ENCODE results near the gene SLC4A1AP. TPM values are rescaled to one million over a fixed set of nuclear protein-coding genes. Genes with fewer than 3 reads are reported as not detected.
A peak's percentile ranks its signal among the peaks of the same experiment; 100 is the strongest.

SLC4A1AP gene
- total and polyA plus RNA-seq, 9 of the 15 experiments (the other 6 are each of a cell fraction or from before 2014, with no cell fraction given), result 8.1 to 40.5 (median 35.3) TPM

GRCh38 chr2:27727257-27727656, 63.6 kb downstream of the SLC4A1AP start:
- Histone ChIP-seq H3K9ac (ENCODE audit: insufficient read depth in 1 of 2, low read depth in 2 of 2, low read length in 2 of 2) (no peak overlapping the region), H4K20me1 (replicated peaks; ENCODE audit: control insufficient read depth, insufficient read depth, low read length) (no peaks in the 10 kb centered on the region), H3K4me3 (no peak overlapping the region), H3K4me2 (ENCODE audit: insufficient read depth, low read length) (peak overlapping the region; percentile 25; the same call in 1 of the 2 replicates), H2AFZ (ENCODE audit: low read depth, low read length) (peak overlapping the region; percentile 82), H3K27me3 (ENCODE audit: control insufficient read depth in 2 of 2, insufficient read depth in 2 of 2, low read length in 2 of 2) (no peaks in the 10 kb centered on the region), H3K36me3 (ENCODE audit: control insufficient read depth, insufficient read depth, low read length) (no peaks in the 10 kb centered on the region), H3K27ac (ENCODE audit: extremely low read depth, low read depth, low read length) (no peak overlapping the region), H3K4me1 (replicated peaks in 1 of 2; ENCODE audit: control insufficient read depth in 2 of 2, insufficient read depth in 2 of 2, low read length in 2 of 2) (peaks cover 0 to 8% of the 10 kb centered on the region in 2 experiments; a peak in 3 of 5 replicates), H3K9me1 (ENCODE audit: control insufficient read depth, insufficient read depth, low read length) (no peaks in the 10 kb centered on the region), H3K79me2 (ENCODE audit: control insufficient read depth, insufficient read depth, low read length) (no peaks in the 10 kb centered on the region), H3K9me3 (replicated peaks; ENCODE audit: control insufficient read depth, insufficient read depth, low read depth, low read length) (no peaks in the 10 kb centered on the region)
- FAIRE-seq (peak; percentile 78), DNase-seq (ENCODE audit: extremely low read depth in 1 of 4, low spot score in 3 of 4) (peak in 1 of 4 experiments; percentile 28), ATAC-seq (peak; percentile 36; the same call in 2 of the 3 replicates)
- intact Hi-C loops (cut with micrococcal nuclease) (loop anchor here (10.0 kb wide), 1 partner anchor 668 kb away; the partner anchor contains the start of gene FOSL2), in situ Hi-C loops (cut with MboI) (no loop called here)
- ChIA-PET POLR2A (interaction anchor here (0.6 to 1.2 kb wide), 3 partner anchors 27 to 669 kb away, joined by 3 to 4 read pairs (median 3); no protein-coding TSS in a partner anchor), CTCF (ENCODE audit: low intra/inter-chr PET ratio) (no interaction called here)
- no TSS peak for BruUV-seq (replicated peaks)
- WGBS (ENCODE audit: insufficient coverage, low coverage, missing lambda C conversion rate), result 34% methylated on average over 9 of the region's 9 CpGs
- TF ChIP-seq MTA2 (IDR thresholded peaks at IDR 0.05; ENCODE audit: low read depth) (no peak), MTA1 (IDR thresholded peaks at IDR 0.05; ENCODE audit: borderline replicate concordance) (no peak), HDAC3 (IDR thresholded peaks at IDR 0.05; ENCODE audit: borderline replicate concordance, partially characterized antibody) (no peak), RERE (CRISPR knock-in tag; IDR thresholded peaks at IDR 0.05; ENCODE audit: borderline replicate concordance) (no peak), HBP1 (CRISPR knock-in tag; IDR thresholded peaks at IDR 0.05) (no peak), RFX5 (IDR thresholded peaks at IDR 0.05; ENCODE audit: low read depth, low read length) (no peak), C11orf30 (IDR thresholded peaks at IDR 0.05; ENCODE audit: low read depth) (no peak), ARID1B (IDR thresholded peaks at IDR 0.05) (no peak), IRF9 (tag; IDR thresholded peaks at IDR 0.05) (no peak), GTF2F1 (IDR thresholded peaks at IDR 0.05; ENCODE audit: low read depth, low read length) (no peak), ATF7 (IDR thresholded peaks at IDR 0.05) (0 out of 2 replicates have a peak, but pooled peaks have one; percentile 25), DNMT1 (IDR thresholded peaks at IDR 0.05) (no peak), EGR1 (conservative IDR thresholded peaks at IDR 0.05) (no peak), ATF3 (IDR thresholded peaks at IDR 0.05) (peak; percentile 19; the same call in 1 of the 2 replicates), ATF3 (CRISPR knock-in tag; conservative IDR thresholded peaks at IDR 0.05) (no peak)
